T-helper 2 cell treated with Interferon-gamma antibody and Interleukin-4, amounts not matched to agents 5 μg/mL and 100 μg/mL, for 36 hours (primary cell): ENCODE results near the gene WSCD2.

ENCODE experiments used
- DNase-seq: peaks from one replicate; pipeline ENCODE4 v3.0.0; 2021; ENCODE audit warnings: low spot score
- H3K27ac Mint-ChIP-seq: one replicate; pipeline ENCODE4 v1.8.0; 2021; ENCODE audit warnings: mild to moderate bottlenecking, mixed read lengths
- H3K27me3 Mint-ChIP-seq: one replicate; pipeline ENCODE4 v1.8.0; 2021; ENCODE audit warnings: low read depth, mixed read lengths
- H3K36me3 Mint-ChIP-seq: one replicate; pipeline ENCODE4 v1.8.0; 2021; ENCODE audit warnings: low read depth, mixed read lengths
- H3K4me1 Mint-ChIP-seq: one replicate; pipeline ENCODE4 v1.8.0; 2021; ENCODE audit warnings: low read depth, mixed read lengths
- H3K4me3 Mint-ChIP-seq: one replicate; pipeline ENCODE4 v1.8.0; 2022; ENCODE audit warnings: mild to moderate bottlenecking, moderate library complexity, mixed read lengths
- H3K9me3 Mint-ChIP-seq: one replicate; pipeline ENCODE4 v1.8.0; 2021; ENCODE audit warnings: mixed read lengths

The WSCD2 gene

DNA sequence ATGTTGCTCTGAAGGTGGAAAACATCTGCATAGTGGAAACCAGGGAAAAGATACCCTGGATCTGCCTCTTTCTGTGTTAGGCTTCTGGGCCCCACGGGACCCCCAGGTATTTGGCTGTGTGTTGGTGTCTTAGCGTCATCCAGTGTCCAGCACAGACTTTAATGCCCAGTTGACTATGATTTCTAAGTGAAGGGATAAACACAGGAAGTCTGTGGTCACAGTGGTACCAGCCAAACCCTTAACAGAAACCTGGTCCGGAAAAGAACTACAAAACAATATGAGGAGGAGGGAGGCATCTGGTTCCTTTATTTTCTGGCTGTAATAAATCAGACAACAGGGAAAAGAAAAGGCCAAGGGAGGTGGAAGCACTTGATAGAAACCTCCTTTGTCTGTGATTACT, 153.6 kb downstream of the WSCD2 start:
- no peaks in the 10 kb centered on the region for H3K9me3 Mint-ChIP-seq
- peaks cover 4% of the 10 kb centered on the region for H3K27me3 Mint-ChIP-seq
- no peaks in the 10 kb centered on the region for H3K36me3 Mint-ChIP-seq
- no peak overlapping the region for H3K4me3 Mint-ChIP-seq
- H3K27ac Mint-ChIP-seq = no peak overlapping the region
- DNase-seq = no peak
- H3K4me1 Mint-ChIP-seq = peaks cover 5% of the 10 kb centered on the region

DNA sequence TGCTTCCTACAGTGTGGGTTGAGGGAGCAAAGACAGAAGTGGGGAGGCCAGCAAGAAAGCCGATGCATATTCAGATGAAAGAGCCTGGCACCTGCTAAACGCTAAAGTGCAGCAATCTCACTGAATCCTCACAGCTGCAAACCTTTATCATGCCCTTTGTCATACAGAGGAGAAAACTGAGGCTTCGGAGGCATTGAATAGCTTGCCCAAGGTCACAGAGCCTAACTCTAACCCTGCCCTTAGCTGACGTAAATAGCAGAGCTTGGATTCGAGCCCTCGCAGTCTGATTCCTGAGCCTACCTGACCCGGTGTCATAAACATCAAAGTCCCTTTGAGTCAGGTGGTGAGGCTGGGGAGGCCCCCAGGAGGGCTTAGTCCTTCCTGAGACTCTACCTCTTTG, 155.1 kb downstream of the WSCD2 start:
- no peaks in the 10 kb centered on the region for H3K36me3 Mint-ChIP-seq
- H3K27ac Mint-ChIP-seq = no peak overlapping the region
- no peaks in the 10 kb centered on the region for H3K9me3 Mint-ChIP-seq
- H3K4me1 Mint-ChIP-seq = peaks cover 5% of the 10 kb centered on the region
- no peak overlapping the region for H3K4me3 Mint-ChIP-seq
- no peak for DNase-seq
- peaks cover 4% of the 10 kb centered on the region for H3K27me3 Mint-ChIP-seq

DNA sequence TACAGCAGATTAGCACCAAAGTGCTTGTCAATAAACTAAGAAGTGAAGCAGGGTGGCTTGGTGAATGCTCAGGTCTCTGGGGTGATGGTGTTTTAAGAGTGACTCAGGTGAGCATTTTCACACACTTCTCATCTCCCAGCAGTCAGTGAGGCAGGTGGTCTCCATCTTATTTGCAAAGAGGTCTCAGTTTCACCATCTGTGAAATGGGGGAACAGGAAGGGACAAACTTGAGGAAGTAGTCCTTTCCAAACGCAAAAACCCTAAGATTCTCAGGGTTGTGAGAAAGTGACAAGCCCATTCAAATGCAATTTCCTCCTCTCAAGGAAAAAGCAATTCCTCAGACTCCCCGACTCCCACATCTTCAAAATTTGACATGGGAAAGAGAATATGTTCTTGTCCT, 155.9 kb downstream of the WSCD2 start:
- no peak for DNase-seq
- H3K9me3 Mint-ChIP-seq = no peaks in the 10 kb centered on the region
- H3K27ac Mint-ChIP-seq = no peak overlapping the region
- no peak overlapping the region for H3K4me3 Mint-ChIP-seq
- no peaks in the 10 kb centered on the region for H3K36me3 Mint-ChIP-seq
- H3K27me3 Mint-ChIP-seq = peaks cover 4% of the 10 kb centered on the region
- peaks cover 5% of the 10 kb centered on the region for H3K4me1 Mint-ChIP-seq

DNA sequence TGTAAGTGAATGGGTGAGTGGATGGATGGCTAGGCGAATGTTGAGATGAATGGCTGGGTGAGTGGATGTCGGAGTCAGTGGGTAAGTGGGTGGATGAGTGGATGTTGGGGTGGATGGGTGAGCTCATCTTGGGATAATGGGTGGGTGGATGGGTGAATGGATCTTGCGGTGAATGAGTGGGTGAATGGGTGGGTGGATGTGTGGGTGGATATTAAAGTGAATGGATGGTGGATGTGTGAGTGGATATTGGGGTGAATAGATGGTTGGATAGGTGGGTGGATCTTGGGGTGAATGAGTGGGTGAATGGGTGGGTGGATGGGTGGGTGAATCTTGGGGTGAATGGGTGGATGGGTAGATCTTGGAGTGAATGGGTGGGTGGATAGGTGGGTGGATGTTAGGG, 158.1 kb downstream of the WSCD2 start:
- DNase-seq = no peak
- no peaks in the 10 kb centered on the region for H3K9me3 Mint-ChIP-seq
- no peaks in the 10 kb centered on the region for H3K36me3 Mint-ChIP-seq
- H3K27ac Mint-ChIP-seq = no peak overlapping the region
- no peak overlapping the region for H3K4me3 Mint-ChIP-seq
- H3K4me1 Mint-ChIP-seq = peaks cover 5% of the 10 kb centered on the region
- H3K27me3 Mint-ChIP-seq = peaks cover 4% of the 10 kb centered on the region

DNA sequence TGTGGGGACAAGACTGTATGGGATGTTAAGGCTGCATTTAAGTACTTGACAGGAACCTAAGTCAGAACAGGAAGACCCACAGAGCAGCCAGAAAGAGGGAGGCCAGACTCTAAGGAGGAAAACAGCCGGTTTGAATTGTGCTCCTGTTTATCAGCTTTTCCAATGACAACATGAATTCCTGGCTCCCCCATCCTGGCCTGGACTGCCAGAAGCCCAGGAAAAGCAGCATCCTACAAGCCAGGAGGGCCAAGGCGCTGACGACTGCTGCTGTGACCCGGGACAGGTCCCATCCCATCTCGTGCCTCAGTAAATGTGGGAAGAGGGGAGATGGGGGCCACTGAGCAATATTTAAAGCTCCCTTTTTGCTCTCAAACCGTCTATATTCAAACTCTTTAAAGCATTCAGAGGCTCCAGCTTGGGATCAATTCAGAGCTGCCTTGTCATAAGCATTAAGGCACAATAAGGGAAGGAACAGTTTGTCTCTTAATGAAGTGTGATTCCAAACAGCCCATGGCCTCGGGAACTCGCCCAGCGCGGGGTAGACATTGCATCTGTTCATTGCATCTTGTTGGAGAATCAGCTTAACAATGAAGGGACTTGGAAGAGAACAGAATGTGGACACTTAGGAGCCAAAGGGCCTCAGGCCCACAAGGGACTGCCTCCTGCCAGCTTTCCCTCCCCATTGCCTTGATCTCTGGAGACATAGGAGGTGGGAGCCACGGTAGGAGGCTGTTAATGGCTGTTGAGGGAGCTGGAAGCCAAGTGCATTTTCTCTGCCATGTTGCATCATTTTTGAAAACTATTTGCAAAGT, 160.5 kb downstream of the WSCD2 start:
- no peak overlapping the region for H3K27ac Mint-ChIP-seq
- DNase-seq = no peak
- no peaks in the 10 kb centered on the region for H3K4me1 Mint-ChIP-seq
- no peaks in the 10 kb centered on the region for H3K36me3 Mint-ChIP-seq
- H3K4me3 Mint-ChIP-seq = no peak overlapping the region
- no peaks in the 10 kb centered on the region for H3K9me3 Mint-ChIP-seq
- no peaks in the 10 kb centered on the region for H3K27me3 Mint-ChIP-seq

DNA sequence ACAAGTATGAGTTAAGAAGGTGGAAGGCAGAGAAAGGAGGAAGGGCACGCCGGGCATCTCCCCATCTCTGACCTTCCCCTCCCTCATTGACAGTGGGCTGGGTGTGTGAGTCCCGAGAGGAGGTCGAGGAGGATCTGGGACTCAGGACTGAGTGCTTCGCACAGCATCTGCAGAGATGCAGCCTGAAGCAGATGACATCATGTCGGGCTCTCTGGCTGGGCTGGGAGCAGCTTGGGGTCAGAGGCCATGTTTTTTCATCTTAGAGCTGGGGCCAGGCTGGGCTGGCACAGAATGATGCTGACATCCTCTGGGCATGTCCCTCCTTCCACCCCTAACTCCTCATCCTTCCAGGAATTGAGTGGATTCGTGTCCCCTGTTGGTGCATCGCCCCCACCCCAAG, 166.6 kb downstream of the WSCD2 start:
- peaks cover 4% of the 10 kb centered on the region for H3K4me1 Mint-ChIP-seq
- no peak overlapping the region for H3K27ac Mint-ChIP-seq
- H3K27me3 Mint-ChIP-seq = no peaks in the 10 kb centered on the region
- no peak for DNase-seq
- H3K4me3 Mint-ChIP-seq = no peak overlapping the region
- no peaks in the 10 kb centered on the region for H3K36me3 Mint-ChIP-seq
- no peaks in the 10 kb centered on the region for H3K9me3 Mint-ChIP-seq

DNA sequence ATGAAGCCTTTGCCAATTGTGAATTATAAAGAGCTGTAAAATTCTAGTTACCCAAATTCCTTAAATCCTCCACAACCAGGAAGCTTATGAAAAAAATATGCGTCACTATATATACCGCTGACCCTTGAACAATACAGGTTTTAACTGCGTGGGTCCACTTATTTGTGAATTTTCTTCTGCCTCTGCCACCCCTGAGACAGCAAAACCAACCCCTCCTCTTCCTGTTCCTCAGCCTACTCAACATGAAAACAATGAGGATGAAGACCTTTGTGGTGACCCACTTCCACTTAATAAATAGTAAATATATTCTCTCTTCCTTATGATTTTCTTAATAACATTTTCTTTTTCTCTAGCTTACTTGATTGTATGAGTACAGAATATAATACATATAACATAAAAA, 167.9 kb downstream of the WSCD2 start:
- no peak for DNase-seq
- no peak overlapping the region for H3K4me3 Mint-ChIP-seq
- no peaks in the 10 kb centered on the region for H3K27me3 Mint-ChIP-seq
- no peaks in the 10 kb centered on the region for H3K9me3 Mint-ChIP-seq
- no peaks in the 10 kb centered on the region for H3K36me3 Mint-ChIP-seq
- peaks cover 7% of the 10 kb centered on the region for H3K4me1 Mint-ChIP-seq
- no peak overlapping the region for H3K27ac Mint-ChIP-seq

DNA sequence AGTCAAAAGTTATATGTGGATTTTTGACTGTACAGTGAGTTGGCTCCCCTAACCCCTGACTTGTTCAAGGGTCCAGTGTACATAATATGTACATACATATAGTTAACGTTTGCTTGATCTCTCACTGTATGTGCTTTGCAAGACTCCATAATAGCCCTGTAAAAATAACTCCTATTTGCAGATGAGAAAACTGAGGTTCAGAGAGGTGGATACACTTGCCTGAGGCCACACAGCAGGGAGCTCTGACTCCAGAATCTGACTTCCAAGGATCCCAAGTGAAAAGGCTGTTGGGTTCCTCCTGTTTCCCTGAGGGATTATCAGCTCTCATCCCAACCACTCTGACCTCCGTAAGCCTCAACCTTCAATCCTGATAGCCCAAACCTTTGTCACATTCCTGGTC, 168.3 kb downstream of the WSCD2 start:
- Mint-ChIP-seq H3K27ac (no peak overlapping the region), H3K27me3 (no peaks in the 10 kb centered on the region), H3K4me3 (no peak overlapping the region), H3K9me3 (no peaks in the 10 kb centered on the region), H3K36me3 (no peaks in the 10 kb centered on the region), H3K4me1 (peaks cover 7% of the 10 kb centered on the region)
- no peak for DNase-seq

DNA sequence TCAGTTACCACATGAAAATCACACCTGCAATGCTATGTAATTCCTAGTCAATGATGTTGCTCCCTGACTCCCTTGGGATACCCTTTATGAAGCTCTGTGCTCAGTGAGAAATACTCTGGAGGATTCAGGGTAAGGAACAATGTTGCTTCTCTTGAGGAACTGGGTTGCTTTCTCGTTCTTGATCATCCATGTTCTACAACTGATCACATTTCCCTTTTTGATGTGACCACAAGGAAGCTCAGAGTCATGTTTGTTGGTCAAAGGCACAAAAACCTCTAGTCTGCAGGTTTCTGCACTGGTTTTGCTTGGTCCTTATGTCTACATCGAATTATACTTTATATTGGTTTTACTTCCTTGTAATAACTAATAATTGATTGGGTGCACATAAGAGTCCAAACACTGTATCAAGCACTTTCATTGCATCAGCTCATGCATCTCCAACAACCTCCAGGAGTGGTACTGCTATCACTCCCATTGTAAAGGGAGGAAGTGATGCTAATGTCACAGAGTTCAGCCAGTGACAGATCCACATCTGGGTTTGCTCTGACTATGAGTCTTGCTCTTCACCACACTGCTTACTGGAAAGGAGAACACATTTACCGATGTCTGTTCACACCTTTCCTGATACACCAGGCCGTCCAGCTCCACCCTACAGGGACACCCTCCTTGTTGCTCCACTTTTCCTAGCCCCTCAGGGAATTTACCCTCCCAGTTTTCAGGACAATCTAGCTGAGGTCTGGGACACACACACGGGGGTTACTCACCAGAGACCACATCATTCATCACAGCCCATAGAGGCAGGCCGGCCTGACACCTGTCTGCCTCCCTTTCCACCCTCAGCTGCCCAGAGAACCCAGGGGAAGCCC, 169.0 kb downstream of the WSCD2 start:
- H3K27ac Mint-ChIP-seq = no peak overlapping the region

DNA sequence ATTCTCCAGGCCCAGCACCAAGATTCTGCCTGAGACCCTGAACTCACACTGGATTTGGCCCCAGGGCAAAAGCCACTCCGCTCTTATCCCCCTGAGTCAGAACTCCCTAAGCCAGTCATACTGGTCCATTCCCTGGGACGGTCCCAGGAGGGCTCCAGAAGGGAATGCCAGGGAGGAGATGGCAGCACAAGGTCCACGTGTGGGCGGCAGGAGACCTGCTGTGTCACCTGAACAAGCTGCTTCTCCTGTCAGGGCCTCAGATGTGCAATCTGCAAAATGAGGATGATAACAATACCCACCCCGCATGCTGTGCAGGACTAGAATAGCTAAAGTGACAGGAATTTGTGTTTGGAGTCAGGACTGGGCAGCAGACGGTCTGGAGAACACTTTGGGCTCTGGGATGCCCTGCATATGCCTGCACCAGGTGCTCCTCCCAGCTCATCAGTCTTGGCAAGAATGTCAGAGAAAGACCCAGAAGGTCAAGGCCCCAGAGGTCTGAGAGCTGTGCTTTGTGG, 169.7 kb downstream of the WSCD2 start:
- Mint-ChIP-seq H3K36me3 (no peaks in the 10 kb centered on the region), H3K27ac (no peak overlapping the region), H3K27me3 (no peaks in the 10 kb centered on the region), H3K4me1 (peaks cover 7% of the 10 kb centered on the region), H3K9me3 (no peaks in the 10 kb centered on the region), H3K4me3 (no peak overlapping the region)
- no peak for DNase-seq

More for the DNA sequence above, 169.0 kb downstream of the WSCD2 start:
- Mint-ChIP-seq H3K4me3 (no peak overlapping the region), H3K9me3 (no peaks in the 10 kb centered on the region), H3K27me3 (no peaks in the 10 kb centered on the region), H3K36me3 (no peaks in the 10 kb centered on the region), H3K4me1 (peaks cover 7% of the 10 kb centered on the region)
- no peak for DNase-seq

DNA sequence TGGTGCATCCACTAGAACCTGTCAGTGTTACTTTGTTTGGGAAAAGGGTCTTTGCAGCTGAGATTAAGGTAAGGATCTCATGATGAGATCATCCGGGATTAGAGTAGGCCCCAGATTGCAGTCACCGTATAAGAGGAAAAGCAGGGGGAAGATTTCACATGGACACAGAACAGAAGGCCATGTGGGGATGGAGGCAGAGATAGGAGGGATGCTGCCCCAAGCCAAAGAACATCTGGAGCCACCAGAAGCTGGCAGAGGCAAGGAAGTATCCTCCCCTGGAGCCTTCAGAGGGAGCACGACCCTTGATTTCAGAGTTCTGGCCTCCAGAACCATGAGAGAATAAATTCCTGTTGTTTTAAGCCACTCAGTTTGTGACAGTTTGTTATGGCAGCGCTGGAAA, 170.4 kb downstream of the WSCD2 start:
- Mint-ChIP-seq H3K4me3 (no peak overlapping the region), H3K27me3 (no peaks in the 10 kb centered on the region), H3K4me1 (peaks cover 7% of the 10 kb centered on the region), H3K27ac (no peak overlapping the region), H3K36me3 (no peaks in the 10 kb centered on the region), H3K9me3 (no peaks in the 10 kb centered on the region)
- DNase-seq = no peak
